Mammary epithelial cell (primary cell): ENCODE measurements around the gene DUSP2.

Source experiments
- CTCF ChIP-seq, 2 donors: IDR thresholded peaks in 1 of 2; conservative IDR thresholded peaks in 1 of 2; 2 replicates each; pipeline ENCODE4 v1.5.1; 2011 to 2012; ENCODE audit warnings: inconsistent platforms in 2 of 2, low read length in 2 of 2, mild to moderate bottlenecking in 2 of 2, control low read depth in 1 of 2, low read depth in 1 of 2; ENCODE audit not compliant: insufficient read depth in 1 of 2; ENCODE audit errors: extremely low read depth in 1 of 2
- EZH2 ChIP-seq: IDR thresholded peaks from 2 replicates; pipeline ENCODE4 v1.6.1; 2012; ENCODE audit warnings: low read length, inconsistent platforms, borderline replicate concordance

GRCh38 chr2:96150791-96151594 is 5.8 kb upstream of the DUSP2 start:
- TF ChIP-seq CTCF (conservative IDR thresholded peaks at IDR 0.05 in 1 of 2, IDR thresholded peaks at IDR 0.05 in 1 of 2; ENCODE audit: extremely low read depth in 1 of 2, insufficient read depth in 1 of 2, low read depth in 1 of 2, low read length in 2 of 2) (no peak), EZH2 (no peak)
